HG03469 (cell line): Measurements from ENCODE around the gene POPDC3.
"Not testable (repeated sequence)": the region's sequence is repeated elsewhere in the genome, so short reads cannot be mapped to it uniquely, and the experiment has no call there.

Experiments used
- ATAC-seq: cut with Tn5 transposase; IDR thresholded peaks from one replicate; pipeline ENCODE4 v1.9.1; 2021; ENCODE audit warnings: mild to moderate bottlenecking, moderate library complexity, moderate number of reproducible peaks; ENCODE audit not compliant: unreplicated experiment

POPDC3 gene

DNA sequence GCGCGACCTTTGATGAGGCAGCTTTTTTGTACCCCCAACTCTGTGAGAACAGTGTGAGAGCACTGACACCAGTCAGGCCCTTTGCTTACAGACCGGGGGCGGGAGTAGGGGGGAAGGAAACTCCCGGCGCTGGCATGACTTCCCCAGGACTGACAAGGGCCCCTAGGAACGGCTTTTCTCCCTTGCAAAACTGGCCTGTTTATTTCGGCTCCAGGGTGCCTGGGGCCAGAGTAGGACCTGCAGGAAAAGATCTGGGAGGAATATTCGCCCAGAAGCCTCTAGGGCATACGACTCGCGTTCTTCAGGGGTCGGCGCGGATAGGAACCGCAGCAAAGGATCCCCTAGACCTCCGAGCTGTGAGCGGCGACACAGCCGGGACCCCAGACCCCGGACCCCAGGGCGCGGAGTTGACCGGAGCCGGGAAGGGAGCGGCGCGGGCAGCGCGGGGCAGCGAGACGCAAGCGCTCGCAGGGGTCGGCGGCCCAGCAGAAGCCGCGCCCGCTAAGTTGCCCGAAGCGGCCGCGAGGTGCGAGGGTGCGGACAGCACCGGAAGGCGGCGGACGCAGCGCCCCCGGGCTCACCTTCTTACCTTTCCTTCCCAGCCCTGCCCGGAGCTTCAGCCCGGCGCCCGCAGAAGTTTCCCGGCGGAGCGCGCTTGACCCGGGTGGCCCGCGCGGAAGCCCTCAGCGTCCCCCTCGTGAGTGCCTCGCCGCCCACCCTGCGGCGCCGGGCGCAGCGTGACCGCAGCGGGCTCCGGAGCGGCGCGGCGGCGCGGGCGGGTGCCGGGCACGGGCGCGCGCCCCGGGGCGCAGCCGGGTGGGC lies at the start of gene POPDC3:
Gene POPDC3 (minus strand): TSS at position 771 of the 822 bp plus-strand sequence. CDS start 18,105 bp downstream, outside the sequence.
- no peak for ATAC-seq

DNA sequence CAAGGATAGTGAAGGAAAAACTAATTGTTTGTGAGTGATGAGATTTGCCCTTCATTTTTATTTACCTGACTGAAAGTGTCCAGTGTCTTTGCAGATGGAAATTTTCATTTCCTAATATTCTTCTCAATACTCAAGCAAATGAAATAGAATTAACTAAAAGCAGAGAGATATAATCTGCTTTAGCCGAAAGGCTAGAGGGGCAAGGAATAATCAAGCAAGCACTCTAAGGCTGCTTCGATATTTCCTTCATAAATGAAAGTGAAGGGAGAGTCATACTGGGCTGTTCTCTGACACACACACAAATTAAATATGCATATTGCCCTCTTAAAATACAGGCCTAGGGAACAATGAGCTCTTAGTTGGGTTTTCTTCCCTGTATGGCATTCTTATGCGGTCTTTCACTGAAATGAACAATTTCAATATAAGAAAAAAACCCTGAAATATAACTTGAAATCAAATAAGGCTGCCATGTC lies 47.5 kb upstream of the POPDC3 start:
- no peak for ATAC-seq

DNA sequence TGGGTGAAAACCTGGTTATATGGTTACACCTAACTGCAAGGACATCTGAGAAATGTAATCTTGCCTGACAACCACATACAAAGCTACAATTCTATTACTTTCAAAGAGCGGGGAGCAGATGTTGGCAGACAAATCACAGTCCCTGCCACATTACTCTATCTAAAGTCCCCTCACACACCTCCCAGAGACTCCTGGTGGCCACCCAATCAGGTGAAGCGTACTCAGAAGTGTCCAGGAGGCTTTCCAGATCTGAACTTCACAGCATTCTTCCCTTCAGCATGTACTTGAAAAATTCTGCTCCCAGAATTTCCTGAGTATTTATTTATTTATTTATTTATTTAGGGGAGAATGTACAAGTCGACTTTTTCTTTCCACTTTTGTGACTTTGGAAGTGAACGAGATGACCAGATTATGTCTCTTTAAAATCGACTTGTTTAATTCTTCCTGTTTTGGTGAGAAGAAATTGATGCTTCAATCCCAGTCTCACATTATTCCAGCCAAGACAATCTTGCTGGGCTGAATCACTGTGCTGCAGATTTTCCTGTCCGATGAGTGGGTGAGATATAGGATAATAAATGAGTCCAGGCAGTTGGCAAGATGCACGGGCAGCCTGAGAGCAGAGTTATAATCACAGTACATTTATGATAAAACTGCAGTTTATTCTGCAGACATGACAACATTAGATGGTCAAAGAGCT lies 46.9 kb upstream of the POPDC3 start:
- ATAC-seq: no peak

DNA sequence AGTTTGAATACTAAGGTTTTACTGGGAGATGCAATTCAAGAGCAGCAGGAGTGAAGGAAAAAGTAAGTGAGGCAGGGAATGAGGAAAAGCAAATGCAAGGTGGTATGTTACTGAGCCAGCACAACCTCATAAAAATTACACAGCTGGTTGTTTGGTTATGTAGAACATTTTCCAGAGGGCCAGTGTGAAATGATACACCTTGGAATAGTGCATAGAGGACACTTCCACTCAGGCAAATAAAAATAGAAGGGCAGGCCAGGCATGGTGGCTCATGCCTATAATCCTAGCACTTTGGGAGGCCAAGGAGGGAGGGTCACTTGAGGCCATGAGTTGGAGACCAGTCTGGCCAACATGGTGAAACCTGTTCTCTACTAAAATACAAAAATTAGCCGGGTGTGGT lies 43.4 kb upstream of the POPDC3 start:
- no peak for ATAC-seq

DNA sequence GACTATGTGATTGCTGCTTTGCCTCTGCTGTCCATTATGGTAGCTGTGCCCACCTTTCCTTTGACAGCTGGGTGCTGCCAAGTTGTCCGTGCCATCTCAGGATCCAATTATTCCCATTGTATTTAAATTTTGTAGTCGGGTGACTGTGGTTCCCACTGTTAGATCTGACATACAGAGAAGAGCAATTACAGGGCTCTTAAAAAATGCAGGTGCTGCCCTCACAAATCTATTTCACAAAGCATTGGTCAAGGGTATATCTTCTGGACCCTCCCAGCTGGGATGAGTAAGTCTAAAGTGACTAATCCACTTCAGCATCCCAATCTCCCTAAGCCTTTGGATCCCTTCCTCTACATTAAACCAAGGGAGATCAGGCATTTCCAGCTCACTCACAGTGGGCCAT lies 41.4 kb upstream of the POPDC3 start:
- not testable (repeated sequence) for ATAC-seq

DNA sequence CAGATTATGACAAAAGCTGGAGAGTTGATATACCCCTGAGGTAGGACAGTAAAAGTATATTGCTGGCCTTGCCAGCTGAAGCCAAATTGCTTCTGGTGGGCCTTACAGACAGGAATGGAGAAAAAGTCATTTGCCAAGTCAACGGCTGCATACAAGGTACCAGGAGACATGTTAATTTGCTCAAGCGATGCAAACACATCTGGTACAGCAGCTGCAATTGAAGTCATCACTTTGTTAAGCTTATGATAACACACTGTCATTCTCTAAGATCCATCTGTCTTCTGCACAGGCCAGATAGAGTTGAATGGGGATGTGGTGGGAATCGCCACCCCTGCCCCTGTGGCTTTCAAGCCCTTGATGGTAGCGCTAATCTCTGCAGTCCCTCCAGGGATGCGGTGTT lies 40.4 kb upstream of the POPDC3 start:
- no peak for ATAC-seq

GRCh38 chr6:105219218-105219617 lies 39.4 kb upstream of the POPDC3 start:
- ATAC-seq: not testable (repeated sequence)

DNA sequence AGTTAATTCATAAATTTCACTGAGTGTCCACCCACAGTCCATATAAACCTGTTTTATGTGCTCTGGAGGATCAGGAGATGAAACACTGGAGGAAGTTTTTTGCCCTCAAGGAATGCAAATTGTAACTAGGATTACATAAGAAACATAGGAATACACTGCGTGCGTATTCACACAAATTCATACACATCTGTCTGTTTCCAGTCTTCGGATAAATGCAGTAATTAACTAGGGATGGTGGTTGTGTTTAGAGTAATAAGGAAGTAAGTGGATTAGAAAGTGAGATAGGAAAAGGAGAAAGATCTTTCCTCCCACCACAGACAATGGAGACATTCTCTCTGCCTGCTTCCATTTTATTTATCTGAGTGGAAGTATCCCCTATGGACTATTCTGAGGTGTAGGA lies 35.7 kb upstream of the POPDC3 start:
- no peak for ATAC-seq

DNA sequence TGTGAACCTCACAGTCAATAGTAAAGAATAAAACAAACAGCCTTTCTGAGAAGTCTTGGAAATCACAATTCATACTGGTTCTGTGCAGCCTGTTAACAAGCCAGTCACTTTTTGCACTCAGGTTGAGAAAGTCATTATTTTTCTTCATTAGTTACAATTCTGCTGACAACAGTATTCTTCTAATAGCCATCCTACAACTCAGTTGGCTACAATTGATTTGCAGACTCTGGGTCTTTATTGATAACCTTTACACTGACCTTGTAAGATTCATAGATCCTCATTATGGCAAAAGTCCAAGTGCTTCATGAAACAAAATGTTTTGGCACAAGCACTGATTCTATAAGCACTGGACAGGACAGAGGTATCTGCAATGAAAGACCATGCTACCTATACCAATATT lies 34.9 kb upstream of the POPDC3 start:
- no peak for ATAC-seq

GRCh38 chr6:105213272-105213671 lies 33.5 kb upstream of the POPDC3 start:
- no peak for ATAC-seq

GRCh38 chr6:105212587-105212986 lies 32.8 kb upstream of the POPDC3 start:
- ATAC-seq: no peak

DNA sequence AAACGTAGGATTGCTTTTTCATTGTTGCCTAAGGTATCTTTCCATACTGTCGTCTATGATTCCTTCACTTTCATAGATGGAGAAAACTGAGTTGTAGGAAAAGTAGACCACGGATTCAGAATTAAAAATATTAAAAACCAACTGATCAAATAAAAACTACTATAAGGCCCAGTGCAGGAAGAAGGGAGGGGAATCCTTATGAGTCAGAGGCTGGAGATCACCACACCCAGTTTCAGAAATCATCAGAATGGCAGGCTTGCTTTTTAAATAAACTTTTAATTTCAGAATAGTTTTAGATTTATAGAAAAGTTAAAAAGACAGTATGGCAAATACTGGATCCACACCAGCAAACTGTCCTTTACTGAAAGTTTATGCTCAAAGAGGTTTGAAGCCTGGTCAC lies 32.0 kb upstream of the POPDC3 start:
- ATAC-seq: no peak

- ATAC-seq: no peak
Measured at GRCh38 chr6:105210932-105211531, 31.2 kb upstream of the POPDC3 start.

GRCh38 chr6:105209950-105210706 lies 30.3 kb upstream of the POPDC3 start:
- ATAC-seq: no peak

DNA sequence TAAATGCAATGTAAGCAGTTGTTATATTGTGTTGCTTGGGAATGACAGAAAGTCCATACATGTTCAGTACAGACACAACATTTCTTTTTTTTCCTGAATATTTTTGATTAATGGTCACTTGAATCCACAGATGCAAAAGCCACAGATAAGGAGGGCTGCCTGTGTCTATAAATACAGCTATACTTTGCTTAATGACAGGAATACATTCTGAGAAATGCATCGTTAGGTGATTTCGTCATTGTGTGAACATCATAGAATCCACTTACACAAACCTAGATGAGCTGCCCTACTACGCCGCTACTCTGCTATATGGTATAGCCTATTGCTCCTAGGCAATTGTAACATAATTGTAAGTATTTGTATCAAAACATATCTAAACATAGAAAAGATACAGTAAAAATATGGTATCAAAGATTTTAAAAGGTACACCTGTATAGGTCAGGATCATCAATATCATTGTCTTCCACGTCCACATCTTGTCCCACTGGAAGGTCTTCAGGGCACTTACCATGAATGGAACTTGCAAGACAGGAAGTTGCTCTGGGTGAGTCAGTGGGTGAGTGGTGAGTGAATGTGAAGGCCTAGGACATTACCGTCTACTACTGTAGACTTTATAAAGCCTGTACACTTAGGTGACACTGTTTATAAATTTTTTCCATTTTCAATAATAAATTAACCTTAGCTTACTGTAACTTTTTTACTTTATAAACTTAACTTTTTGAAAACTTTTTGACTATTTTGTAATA lies 27.9 kb upstream of the POPDC3 start:
- no peak for ATAC-seq

GRCh38 chr6:105204768-105205167 lies 25.0 kb upstream of the POPDC3 start:
- ATAC-seq: no peak

DNA sequence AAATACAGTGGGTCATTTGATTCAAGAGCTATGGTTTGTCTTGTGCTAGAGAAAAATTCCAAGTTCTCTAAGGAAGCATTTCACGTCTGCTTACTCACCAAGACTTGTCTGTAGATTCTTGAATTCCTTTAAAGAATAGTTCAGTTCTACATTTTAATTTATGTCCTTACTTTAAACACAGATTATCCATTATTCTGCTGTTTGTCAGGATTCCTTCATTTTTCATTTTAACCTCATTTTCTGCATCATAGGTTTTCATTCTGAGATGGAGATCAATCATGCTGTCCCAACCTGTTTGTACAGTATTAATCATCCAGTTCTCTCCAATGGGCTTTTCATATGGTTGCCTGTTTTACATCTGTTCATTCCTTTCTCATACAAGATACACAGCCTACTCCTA lies 24.5 kb upstream of the POPDC3 start:
- ATAC-seq: no peak

GRCh38 chr6:105202486-105202885 lies 22.7 kb upstream of the POPDC3 start:
- ATAC-seq: no peak

DNA sequence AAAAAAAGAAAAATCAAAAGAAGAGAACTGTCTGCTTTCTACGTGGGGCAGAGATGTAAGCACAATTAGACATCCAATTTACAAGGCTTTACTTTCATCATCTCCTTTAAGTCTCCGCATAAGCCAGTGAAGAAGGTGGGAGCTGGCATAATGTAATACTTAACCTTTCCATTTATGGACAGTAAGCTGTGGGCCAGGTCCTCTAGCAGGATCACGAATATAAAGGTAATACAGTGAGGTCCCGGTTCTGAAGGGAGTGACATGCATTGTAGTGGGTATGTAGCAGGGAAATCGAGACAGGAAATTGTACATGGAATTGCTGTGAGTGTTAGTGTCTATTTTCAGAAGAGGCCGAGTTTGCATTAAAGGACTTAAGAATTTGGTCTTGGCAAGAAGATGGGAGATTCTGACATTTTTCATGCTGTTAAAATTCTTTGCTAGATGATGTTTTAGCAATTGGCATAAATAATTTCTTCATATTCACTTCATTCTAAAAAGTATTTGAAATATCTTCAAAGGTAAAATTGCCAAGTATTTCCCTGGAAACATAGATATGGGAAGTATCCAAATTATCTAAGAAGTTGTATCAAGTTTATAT lies 20.4 kb upstream of the POPDC3 start:
- ATAC-seq: no peak

DNA sequence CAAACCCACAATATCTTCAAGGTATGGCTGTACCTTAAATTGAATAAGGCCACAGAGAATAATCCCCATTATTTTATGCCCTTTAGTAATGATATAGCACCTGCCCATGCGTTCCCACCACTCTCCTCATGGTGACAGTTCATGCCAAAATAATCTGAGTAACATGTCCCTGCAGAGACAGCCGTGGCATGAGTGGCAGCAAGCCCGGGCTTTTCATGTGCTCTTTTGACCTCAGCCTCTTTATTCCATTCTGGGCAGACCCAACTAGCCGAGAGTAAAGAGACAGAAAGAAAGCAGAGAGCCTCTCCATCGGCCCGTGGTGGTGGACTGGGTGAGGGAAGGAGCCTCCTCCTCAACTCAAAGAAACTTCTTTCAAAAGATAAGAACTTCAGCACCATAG lies 19.9 kb upstream of the POPDC3 start:
- ATAC-seq: no peak
